Measurements from ENCODE around the gene RXYLT1.

RXYLT1 gene

GRCh38 chr12:63821781-63822251 lies 42.1 kb downstream of the RXYLT1 start:
- H3K27ac ChIP-seq: no peak overlapping the region
- no peak for TF ChIP-seq ZFX (IDR thresholded peaks at IDR 0.05)
- TF ChIP-seq, protein P1, sequence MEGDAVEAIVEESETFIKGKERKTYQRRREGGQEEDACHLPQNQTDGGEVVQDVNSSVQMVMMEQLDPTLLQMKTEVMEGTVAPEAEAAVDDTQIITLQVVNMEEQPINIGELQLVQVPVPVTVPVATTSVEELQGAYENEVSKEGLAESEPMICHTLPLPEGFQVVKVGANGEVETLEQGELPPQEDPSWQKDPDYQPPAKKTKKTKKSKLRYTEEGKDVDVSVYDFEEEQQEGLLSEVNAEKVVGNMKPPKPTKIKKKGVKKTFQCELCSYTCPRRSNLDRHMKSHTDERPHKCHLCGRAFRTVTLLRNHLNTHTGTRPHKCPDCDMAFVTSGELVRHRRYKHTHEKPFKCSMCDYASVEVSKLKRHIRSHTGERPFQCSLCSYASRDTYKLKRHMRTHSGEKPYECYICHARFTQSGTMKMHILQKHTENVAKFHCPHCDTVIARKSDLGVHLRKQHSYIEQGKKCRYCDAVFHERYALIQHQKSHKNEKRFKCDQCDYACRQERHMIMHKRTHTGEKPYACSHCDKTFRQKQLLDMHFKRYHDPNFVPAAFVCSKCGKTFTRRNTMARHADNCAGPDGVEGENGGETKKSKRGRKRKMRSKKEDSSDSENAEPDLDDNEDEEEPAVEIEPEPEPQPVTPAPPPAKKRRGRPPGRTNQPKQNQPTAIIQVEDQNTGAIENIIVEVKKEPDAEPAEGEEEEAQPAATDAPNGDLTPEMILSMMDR (conservative IDR thresholded peaks at IDR 0.05): no peak

- no peak overlapping the region for H3K27ac ChIP-seq
- TF ChIP-seq ZFX (IDR thresholded peaks at IDR 0.05): no peak
- TF ChIP-seq, protein P1 (conservative IDR thresholded peaks at IDR 0.05): no peak
These were observed 42.6 kb downstream of the RXYLT1 start for GRCh38 chr12:63822352-63822751.

DNA sequence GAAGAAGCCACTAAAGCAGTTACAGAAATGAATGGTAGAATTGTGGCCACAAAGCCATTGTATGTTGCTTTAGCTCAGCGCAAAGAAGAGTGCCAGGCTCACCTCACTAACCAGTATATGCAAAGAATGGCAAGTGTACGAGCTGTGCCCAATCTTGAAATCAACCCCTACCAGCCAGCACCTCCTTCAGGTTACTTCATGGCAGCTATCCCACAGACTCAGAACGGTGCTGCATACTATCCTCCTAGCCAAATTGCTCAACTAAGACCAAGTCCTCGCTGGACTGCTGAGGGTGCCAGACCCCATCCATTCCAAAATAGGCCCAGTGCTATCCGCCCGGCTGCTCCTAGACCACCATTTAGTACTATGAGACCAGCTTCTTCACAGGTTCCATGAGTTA lies 43.3 kb downstream of the RXYLT1 start:
- no peak overlapping the region for H3K27ac ChIP-seq
- TF ChIP-seq ZFX (IDR thresholded peaks at IDR 0.05): no peak
- TF ChIP-seq, protein P1 (conservative IDR thresholded peaks at IDR 0.05): no peak

DNA sequence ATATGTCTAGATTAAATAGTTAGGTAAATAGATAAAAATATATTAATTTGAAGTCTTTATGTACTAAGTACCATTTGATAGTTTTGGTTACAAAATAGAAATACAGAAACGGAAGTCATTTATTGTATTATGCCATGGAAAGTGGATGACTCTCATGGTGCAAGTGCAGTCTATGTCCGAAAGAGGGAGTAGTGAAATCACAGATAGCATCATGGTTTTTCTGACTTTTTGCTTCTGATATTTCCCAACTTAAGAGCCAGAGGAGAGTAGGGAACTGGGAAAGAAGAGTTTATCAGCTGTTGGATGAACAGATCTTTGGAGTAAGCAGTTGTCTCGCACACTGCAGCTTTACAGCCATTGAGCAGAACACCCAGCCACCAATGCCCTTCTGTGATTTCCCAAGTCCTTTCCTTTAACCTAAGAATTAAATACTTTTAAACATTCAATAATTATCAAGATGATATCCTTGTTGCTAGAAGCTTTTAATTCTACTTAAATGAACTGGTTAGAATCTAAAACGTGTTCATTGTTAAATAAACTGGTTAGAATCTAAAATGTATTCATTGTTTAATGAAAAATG lies 46.4 kb downstream of the RXYLT1 start:
- TF ChIP-seq, protein P1 (conservative IDR thresholded peaks at IDR 0.05): peak; percentile 91
- no peak for TF ChIP-seq ZFX (IDR thresholded peaks at IDR 0.05)
- no peak overlapping the region for H3K27ac ChIP-seq

- no peak for TF ChIP-seq ZFX (IDR thresholded peaks at IDR 0.05)
- TF ChIP-seq, protein P1 (conservative IDR thresholded peaks at IDR 0.05): no peak
- no peak overlapping the region for H3K27ac ChIP-seq
These were observed 49.2 kb downstream of the RXYLT1 start for GRCh38 chr12:63828867-63829266.

GRCh38 chr12:63836046-63836445 lies 56.3 kb downstream of the RXYLT1 start:
- TF ChIP-seq, protein P1 (conservative IDR thresholded peaks at IDR 0.05): no peak
- TF ChIP-seq ZFX (IDR thresholded peaks at IDR 0.05): no peak
- H3K27ac ChIP-seq: no peak overlapping the region

DNA sequence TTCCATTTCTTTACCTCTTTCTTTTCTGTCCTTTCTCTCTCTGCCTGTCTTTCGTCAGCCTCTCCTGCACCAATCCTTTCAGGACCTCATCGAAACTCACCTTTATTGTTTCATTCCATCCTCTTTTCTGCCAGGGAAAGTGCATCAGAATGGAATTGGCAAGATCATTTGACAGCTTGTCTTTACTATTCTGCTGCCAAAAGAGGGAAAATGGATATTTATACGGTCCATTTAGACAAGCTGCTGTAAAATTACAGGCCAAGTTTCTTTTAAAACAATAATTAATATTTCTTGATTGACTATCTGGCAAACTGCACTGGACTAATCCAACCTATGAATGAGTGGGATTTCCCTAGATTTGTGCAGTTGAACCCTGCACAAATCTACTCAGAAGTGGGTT lies 57.2 kb downstream of the RXYLT1 start:
- TF ChIP-seq, protein P1 (conservative IDR thresholded peaks at IDR 0.05): no peak
- no peak overlapping the region for H3K27ac ChIP-seq

Measured in C4-2B (cell line).